Measurements from ENCODE around the gene GPBP1L1.
"Not testable (repeated sequence)": the region's sequence is repeated elsewhere in the genome, so short reads cannot be mapped to it uniquely, and the experiment has no call there.

- TF ChIP-seq CTCF, POLR2AphosphoS5, POLR2A (IDR thresholded peaks at IDR 0.05): not testable (repeated sequence)
Measured at GRCh38 chr1:45693811-45694210, 7.5 kb upstream of the GPBP1L1 start.
